IMR-90 (cell line): ENCODE data around the gene FIS1. TPM values are rescaled to one million over a fixed set of nuclear protein-coding genes. Genes with fewer than 3 reads are reported as not detected.

Experiments
- ATAC-seq: fragments of 200-7000 bp; cut with Tn5 transposase; 2 replicates; pipeline ENCODE4 v1.9.1; 2020; ENCODE audit warnings: low read depth, mild to moderate bottlenecking, moderate library complexity
- BruUV-seq: library from RNA; stranded (reverse); fragments of 400-500 nt; replicated peaks from 2 replicates; lab custom pipeline; 2021; lab: Mats Ljungman, UMichigan
- CTCF ChIA-PET: fragments of 300-600 bp; formaldehyde crosslinking; extraction: SDS; loops from one replicate; lab custom pipeline; 2021; ENCODE audit warnings: antibody characterized with exemption; lab: Yijun Ruan, JAX
- POLR2A ChIA-PET: fragments of 300-600 bp; sonication (Branson Sonifier 250); formaldehyde crosslinking; loops from one replicate; lab custom pipeline; 2022; ENCODE audit warnings: antibody characterized with exemption; ENCODE audit not compliant: unreplicated experiment; lab: Charles Lee
- DNase-seq: peaks from one replicate; pipeline ENCODE4 v3.0.0; 2013
- H2AFZ ChIP-seq: replicated peaks from 2 replicates; pipeline ENCODE3; 2013; ENCODE audit warnings: low read length, mild to moderate bottlenecking; ENCODE audit not compliant: poor library complexity
- H2AK5ac ChIP-seq: 2 replicates; pipeline ENCODE4 v1.6.1; 2013; ENCODE audit warnings: low read depth, low read length, inconsistent platforms
- H2AK9ac ChIP-seq: replicated peaks from 2 replicates; pipeline ENCODE3; 2013; ENCODE audit warnings: mild to moderate bottlenecking, low read depth, low read length, moderate library complexity; ENCODE audit not compliant: poor library complexity
- H2BK120ac ChIP-seq: 2 replicates; pipeline ENCODE4 v1.6.1; 2013; ENCODE audit warnings: low read depth, low read length, inconsistent platforms
- H2BK15ac ChIP-seq: 3 replicates; pipeline ENCODE4 v1.6.1; 2013; ENCODE audit warnings: low read depth, low read length, inconsistent platforms
- H2BK20ac ChIP-seq: 2 replicates; pipeline ENCODE4 v1.6.1; 2013; ENCODE audit warnings: low read depth, mild to moderate bottlenecking, inconsistent platforms, low read length, moderate library complexity
- H2BK5ac ChIP-seq: 2 replicates; pipeline ENCODE4 v1.6.1; 2013; ENCODE audit warnings: mild to moderate bottlenecking, low read depth, low read length, inconsistent platforms; ENCODE audit not compliant: poor library complexity, severe bottlenecking
- H3K14ac ChIP-seq: replicated peaks from 2 replicates; pipeline ENCODE4 v1.6.1; 2013; ENCODE audit warnings: low read depth, low read length, inconsistent platforms
- H3K18ac ChIP-seq: 2 replicates; pipeline ENCODE4 v1.6.1; 2013; ENCODE audit warnings: low read depth, low read length, control low read depth
- H3K23ac ChIP-seq: 2 replicates; pipeline ENCODE4 v1.6.1; 2013; ENCODE audit warnings: low read depth, low read length, inconsistent platforms
- H3K27ac ChIP-seq: 2 replicates; pipeline ENCODE4 v1.5.1; 2013; ENCODE audit warnings: mild to moderate bottlenecking, control low read depth, low read length; ENCODE audit not compliant: insufficient read depth
- H3K27me3 ChIP-seq: 2 replicates; pipeline ENCODE4 v1.6.1; 2013; ENCODE audit warnings: low read length; ENCODE audit not compliant: control insufficient read depth, insufficient read depth
- H3K36me3 ChIP-seq: 2 replicates; pipeline ENCODE4 v1.6.1; 2013; ENCODE audit warnings: low read length, mixed read lengths; ENCODE audit not compliant: control insufficient read depth, insufficient read depth
- H3K4ac ChIP-seq: 2 replicates; pipeline ENCODE4 v1.6.1; 2013; ENCODE audit warnings: low read depth, low read length, inconsistent platforms
- H3K4me1 ChIP-seq: 2 replicates; pipeline ENCODE4 v1.6.1; 2013; ENCODE audit warnings: low read length, mixed read lengths; ENCODE audit not compliant: control insufficient read depth, insufficient read depth
- H3K4me2 ChIP-seq: 2 replicates; pipeline ENCODE4 v1.6.1; 2013; ENCODE audit warnings: low read depth, mild to moderate bottlenecking, control low read depth, low read length, moderate library complexity
- H3K4me3 ChIP-seq: 2 replicates; pipeline ENCODE4 v1.5.1; 2013; ENCODE audit warnings: low read depth, mild to moderate bottlenecking, control low read depth, low read length, moderate library complexity; ENCODE audit not compliant: insufficient read depth
- H3K56ac ChIP-seq: 2 replicates; pipeline ENCODE4 v1.6.1; 2013; ENCODE audit warnings: low read length, inconsistent platforms; ENCODE audit not compliant: insufficient read depth; ENCODE audit errors: extremely low read depth
- H3K79me1 ChIP-seq, 2 experiments: 2 replicates each; pipeline ENCODE4 v1.6.1; 2013; ENCODE audit warnings: low read length in 2 of 2, inconsistent platforms in 1 of 2, low read depth in 1 of 2
- H3K9ac ChIP-seq: 2 replicates; pipeline ENCODE4 v1.6.1; 2013; ENCODE audit warnings: low read depth, low read length, control low read depth
- H3K9me1 ChIP-seq: 2 replicates; pipeline ENCODE4 v1.6.1; 2013; ENCODE audit warnings: low read length, inconsistent platforms; ENCODE audit not compliant: insufficient read depth
- H3K9me3 ChIP-seq: 2 replicates; pipeline ENCODE4 v1.6.1; 2013; ENCODE audit warnings: low read length; ENCODE audit not compliant: control insufficient read depth, insufficient read depth
- H4K20me1 ChIP-seq: 2 replicates; pipeline ENCODE4 v1.6.1; 2013; ENCODE audit warnings: low read length, inconsistent platforms; ENCODE audit not compliant: insufficient read depth
- H4K5ac ChIP-seq: 2 replicates; pipeline ENCODE4 v1.6.1; 2013; ENCODE audit warnings: mild to moderate bottlenecking, low read depth, low read length, control low read depth
- H4K8ac ChIP-seq, 2 experiments: 2 replicates each; pipeline ENCODE4 v1.6.1; 2013; ENCODE audit warnings: low read depth in 2 of 2, low read length in 2 of 2, control low read depth in 1 of 2, inconsistent platforms in 1 of 2
- H4K91ac ChIP-seq: 2 replicates; pipeline ENCODE4 v1.6.1; 2013; ENCODE audit warnings: low read depth, low read length, inconsistent platforms; ENCODE audit not compliant: insufficient read depth
- BHLHE40 ChIP-seq: fragments of 150-350 bp; IDR thresholded peaks from 2 replicates; pipeline ENCODE4 v1.6.1; 2016; ENCODE audit warnings: mild to moderate bottlenecking, low read depth, low read length
- CHD1 ChIP-seq: IDR thresholded peaks from 2 replicates; pipeline ENCODE4 v1.6.1; 2012; ENCODE audit warnings: low read depth, low read length, improper control_type of control experiment
- FOS ChIP-seq: fragments of 150-350 bp; IDR thresholded peaks from 2 replicates; pipeline ENCODE4 v1.6.1; 2016; ENCODE audit warnings: low read depth, low read length
- MAFK ChIP-seq: IDR thresholded peaks from 2 replicates; pipeline ENCODE4 v1.6.1; 2012; ENCODE audit warnings: low read depth, low read length, improper control_type of control experiment
- NFE2L2 ChIP-seq: fragments of 150-350 bp; IDR thresholded peaks from 2 replicates; pipeline ENCODE4 v1.6.1; 2016; ENCODE audit warnings: low read depth, mild to moderate bottlenecking, low read length
- RAD21 ChIP-seq: IDR thresholded peaks from 2 replicates; pipeline ENCODE4 v1.6.1; 2012; ENCODE audit warnings: low read length, improper control_type of control experiment
- SMC3 ChIP-seq: fragments of 150-350 bp; IDR thresholded peaks from 2 replicates; pipeline ENCODE4 v1.6.1; 2016; ENCODE audit warnings: low read depth, mild to moderate bottlenecking, antibody characterized with exemption, low read length, moderate library complexity
- WGBS, 2 experiments: methylation state at CpG; one replicate each; pipeline versions ENCODE4 v1.1.5 to v1.1.7; 2013; ENCODE audit warnings: missing lambda C conversion rate in 2 of 2; ENCODE audit not compliant: insufficient read length in 1 of 2; ENCODE audit errors: extremely low coverage in 2 of 2; 5-methylcytosine and 5-hydroxymethylcytosine counted together
- dilution Hi-C: fragments of 300-500 bp; cut with HindIII; formaldehyde crosslinking; loops from one replicate; pipeline ENCODE4 v1.14.3; 2018; ENCODE audit warnings: low sequenced_read_pairs; ENCODE audit not compliant: unreplicated experiment
- in situ Hi-C: fragments of 300-500 bp; cut with MboI; formaldehyde crosslinking; loops from 3 replicates; pipeline ENCODE4 v1.14.3; 2019; ENCODE audit warnings: low sequenced_read_pairs, inconsistent platforms, mixed read lengths
- intact Hi-C: fragments of 100-400 bp; cut with micrococcal nuclease; formaldehyde crosslinking; loops from 2 replicates; pipeline ENCODE4 v1.10.0; 2022
- polyA plus RNA-seq, 3 experiments: library from polyadenylated mRNA; depleted of rRNA; stranded (reverse); fragments of >200 nt; gene quantifications; 2 replicates each; pipeline ENCODE4 v1.2.3, GENCODE V29; 2012; ENCODE audit warnings: low replicate concordance in 1 of 3
- total RNA-seq: library from RNA; depleted of rRNA; stranded (reverse); fragments of >200 nt; gene quantifications from 2 replicates; pipeline ENCODE4 v1.2.3, GENCODE V29; 2012
- TF ChIP-seq, protein P1 (sequence below): fragments of 150-350 bp; IDR thresholded peaks from 2 replicates; pipeline ENCODE4 v1.6.1; 2017; ENCODE audit warnings: mild to moderate bottlenecking, antibody characterized with exemption, low read length, low read depth

FIS1 gene
- total and polyA plus RNA-seq, 2 of the 4 experiments (the other 2 are of a cell fraction): 293 to 489 TPM

DNA sequence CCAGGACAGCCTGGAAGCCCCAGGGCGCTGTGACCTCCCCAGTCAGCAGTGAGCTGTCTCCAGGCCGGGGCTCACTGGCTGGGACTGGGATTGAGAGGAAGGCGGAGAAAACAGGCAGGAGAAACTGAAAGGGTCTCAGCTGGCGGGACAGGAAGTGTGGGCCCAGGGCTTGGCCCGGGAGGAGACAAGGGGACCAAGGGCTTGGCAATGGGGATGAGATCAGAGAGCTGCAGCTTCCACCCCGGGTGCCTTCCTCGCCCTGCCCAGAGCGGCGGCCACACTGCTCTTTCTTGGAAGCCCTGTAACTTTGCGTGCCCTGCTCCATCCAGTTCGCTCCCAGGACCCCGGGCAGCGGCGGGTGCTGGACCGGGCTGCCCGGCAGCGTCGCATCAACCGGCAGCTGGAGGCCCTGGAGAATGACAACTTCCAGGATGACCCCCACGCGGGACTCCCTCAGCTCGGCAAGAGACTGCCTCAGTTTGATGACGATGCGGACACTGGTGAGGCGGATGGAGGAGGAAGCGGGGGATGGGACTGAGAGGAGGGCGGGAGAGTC, 22.5 kb downstream of the FIS1 start:
- Histone ChIP-seq H2BK120ac (no peak overlapping the region), H2BK5ac (no peak overlapping the region), H3K56ac (no peak overlapping the region), H3K4ac (no peak overlapping the region), H3K9me1 (peaks cover 3% of the 10 kb centered on the region; the same call in 1 of the 2 replicates), H2BK15ac (no peak overlapping the region), H4K20me1 (peaks cover 8% of the 10 kb centered on the region), H3K4me3 (no peak overlapping the region), H3K79me1 (peaks cover 16 to 41% of the 10 kb centered on the region in 2 experiments), H2AK9ac (no peak overlapping the region), H3K4me2 (no peak overlapping the region), H4K5ac (no peak overlapping the region), H4K91ac (no peak overlapping the region), H2BK20ac (no peak overlapping the region), H3K36me3 (peaks cover 32% of the 10 kb centered on the region), H2AFZ (no peak overlapping the region), H3K23ac (no peak overlapping the region), H3K18ac (no peak overlapping the region), H2AK5ac (no peak overlapping the region), H3K27me3 (no peaks in the 10 kb centered on the region), H4K8ac (no peak overlapping the region), H3K9me3 (no peaks in the 10 kb centered on the region), H3K27ac (no peak overlapping the region), H3K14ac (no peak overlapping the region), H3K9ac (no peak overlapping the region), H3K4me1 (no peaks in the 10 kb centered on the region)
- in situ Hi-C loops: no loop called here
- ATAC-seq: no peak
- ChIA-PET CTCF (no interaction called here), POLR2A (no interaction called here)
- no TSS peak for BruUV-seq
- no peak for DNase-seq
- dilution Hi-C loops: no loop called here
- whole genome bisulfite sequencing, 2 experiments: 86% methylated on average over 23 of the region's 27 CpGs; no CpG with 5 or more reads in 1 of the 2 experiments
- intact Hi-C loops: no loop called here
- TF ChIP-seq, protein P1, sequence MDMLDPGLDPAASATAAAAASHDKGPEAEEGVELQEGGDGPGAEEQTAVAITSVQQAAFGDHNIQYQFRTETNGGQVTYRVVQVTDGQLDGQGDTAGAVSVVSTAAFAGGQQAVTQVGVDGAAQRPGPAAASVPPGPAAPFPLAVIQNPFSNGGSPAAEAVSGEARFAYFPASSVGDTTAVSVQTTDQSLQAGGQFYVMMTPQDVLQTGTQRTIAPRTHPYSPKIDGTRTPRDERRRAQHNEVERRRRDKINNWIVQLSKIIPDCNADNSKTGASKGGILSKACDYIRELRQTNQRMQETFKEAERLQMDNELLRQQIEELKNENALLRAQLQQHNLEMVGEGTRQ: no peak
- TF ChIP-seq MAFK (no peak), RAD21 (no peak), SMC3 (no peak), CHD1 (no peak), FOS (no peak), NFE2L2 (no peak), BHLHE40 (no peak)
